ENCODE data around the gene ATP6V1D.

- TF ChIP-seq CTCF (IDR thresholded peaks at IDR 0.05; ENCODE audit: low read depth, low read length, poor library complexity, severe bottlenecking) (no peak), EZH2phosphoT487 (IDR thresholded peaks at IDR 0.05; ENCODE audit: borderline replicate concordance, low read length) (no peak)
Observed at GRCh38 chr14:67385120-67385519, 25.5 kb upstream of the ATP6V1D start.

Data from DOHH2 (cell line).